Measurements from ENCODE around the gene ODF2.
"Not testable (repeated sequence)": the region's sequence is repeated elsewhere in the genome, so short reads cannot be mapped to it uniquely, and the experiment has no call there.

Gene ODF2

GRCh38 chr9:128424268-128424780, 31.5 kb upstream of the ODF2 start:
- DNase-seq, result no peak

GRCh38 chr9:128428644-128429512, 26.9 kb upstream of the ODF2 start:
- DNase-seq, result no peak

- no peak for DNase-seq
Observed at GRCh38 chr9:128429513-128430086, 26.2 kb upstream of the ODF2 start.

GRCh38 chr9:128431207-128431606, 24.6 kb upstream of the ODF2 start:
- DNase-seq, result no peak

- DNase-seq, result no peak
Observed at GRCh38 chr9:128434340-128434739, 21.5 kb upstream of the ODF2 start.

- no peak for DNase-seq
Observed at GRCh38 chr9:128435611-128436010, 20.2 kb upstream of the ODF2 start.

GRCh38 chr9:128438343-128439109, 17.3 kb upstream of the ODF2 start:
- peak; percentile 50 to 76 (median 69) for DNase-seq

GRCh38 chr9:128439273-128439672, 16.5 kb upstream of the ODF2 start:
- DNase-seq, result no peak

GRCh38 chr9:128442150-128442549, 13.7 kb upstream of the ODF2 start:
- no peak for DNase-seq

- DNase-seq, result not testable (repeated sequence)
Observed at GRCh38 chr9:128446505-128446904, 9.3 kb upstream of the ODF2 start.

- DNase-seq, result no peak
Observed at GRCh38 chr9:128448746-128449145, 7.1 kb upstream of the ODF2 start.

- no peak for DNase-seq
Observed at GRCh38 chr9:128454991-128455390, 815 bp upstream of the ODF2 start.

- DNase-seq, result peak; percentile 39 to 75 (median 58)
Observed at GRCh38 chr9:128456613-128457061, 831 bp downstream of the ODF2 start.

GRCh38 chr9:128457207-128457606, 1.4 kb downstream of the ODF2 start:
- DNase-seq, result no peak

- no peak for DNase-seq
Observed at GRCh38 chr9:128459011-128459410, 3.2 kb downstream of the ODF2 start.

- no peak for DNase-seq
Observed at GRCh38 chr9:128469070-128469469, 13.3 kb downstream of the ODF2 start.

GRCh38 chr9:128470560-128470959, 14.8 kb downstream of the ODF2 start:
- DNase-seq, result no peak

GRCh38 chr9:128473104-128473503, 17.3 kb downstream of the ODF2 start:
- DNase-seq, result no peak

- no peak for DNase-seq
Observed at GRCh38 chr9:128475867-128476266, 20.1 kb downstream of the ODF2 start.

GRCh38 chr9:128479262-128479661, 23.5 kb downstream of the ODF2 start:
- no peak for DNase-seq

GRCh38 chr9:128481561-128481960, 25.8 kb downstream of the ODF2 start:
- DNase-seq, result no peak

- no peak for DNase-seq
Observed at GRCh38 chr9:128482186-128482585, 26.4 kb downstream of the ODF2 start.

GRCh38 chr9:128484686-128485413, 29.0 kb downstream of the ODF2 start:
- DNase-seq, result no peak
